HUES48 (cell line): ENCODE data around the gene ITGA2B.
"Not testable (repeated sequence)": the region's sequence is repeated elsewhere in the genome, so short reads cannot be mapped to it uniquely, and the experiment has no call there.

Experiments
- H3K27ac ChIP-seq: one replicate; pipeline ENCODE4 v1.7.0; 2013; ENCODE audit warnings: low read depth, low read length, inconsistent platforms
- H3K27me3 ChIP-seq: 2 replicates; pipeline ENCODE4 v1.6.1; 2013; ENCODE audit warnings: mild to moderate bottlenecking, low read length; ENCODE audit not compliant: control insufficient read depth, insufficient read depth
- H3K36me3 ChIP-seq: 2 replicates; pipeline ENCODE4 v1.6.1; 2013; ENCODE audit warnings: low read length; ENCODE audit not compliant: control insufficient read depth, insufficient read depth
- H3K4me1 ChIP-seq: 2 replicates; pipeline ENCODE4 v1.6.1; 2013; ENCODE audit warnings: mild to moderate bottlenecking, low read length; ENCODE audit not compliant: control insufficient read depth, insufficient read depth
- H3K4me3 ChIP-seq: 2 replicates; pipeline ENCODE4 v1.5.1; 2013; ENCODE audit warnings: mild to moderate bottlenecking, low read depth, low read length
- H3K9ac ChIP-seq: 2 replicates; pipeline ENCODE4 v1.6.1; 2013; ENCODE audit warnings: mild to moderate bottlenecking, low read depth, low read length, moderate library complexity
- H3K9me3 ChIP-seq: 2 replicates; pipeline ENCODE4 v1.6.1; 2013; ENCODE audit warnings: low read length; ENCODE audit not compliant: control insufficient read depth, insufficient read depth

The ITGA2B gene

DNA sequence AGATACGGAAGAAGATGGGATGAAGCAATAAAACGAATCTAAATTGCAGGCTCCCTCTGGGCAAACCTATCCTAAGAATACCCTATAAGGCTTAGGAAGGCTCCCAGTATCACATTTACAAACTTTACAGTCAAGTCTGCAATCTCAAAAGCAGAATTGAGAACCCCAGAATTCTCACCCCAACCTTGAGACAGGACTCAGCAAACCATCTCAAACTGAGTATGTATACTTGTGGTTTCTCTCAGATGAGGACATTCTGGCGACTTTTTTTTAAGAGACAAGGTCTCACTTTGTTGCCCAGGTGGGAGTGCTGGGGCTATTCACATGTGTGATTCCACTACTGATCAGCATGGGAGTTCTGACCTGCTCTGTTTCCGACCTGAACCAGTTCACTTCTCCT lies 19.3 kb upstream of the ITGA2B start:
- Histone ChIP-seq H3K4me3 (no peak overlapping the region), H3K36me3 (peaks cover 17% of the 10 kb centered on the region), H3K27me3 (no peaks in the 10 kb centered on the region), H3K9me3 (no peaks in the 10 kb centered on the region), H3K4me1 (no peaks in the 10 kb centered on the region), H3K27ac (no peak overlapping the region), H3K9ac (no peak overlapping the region)

DNA sequence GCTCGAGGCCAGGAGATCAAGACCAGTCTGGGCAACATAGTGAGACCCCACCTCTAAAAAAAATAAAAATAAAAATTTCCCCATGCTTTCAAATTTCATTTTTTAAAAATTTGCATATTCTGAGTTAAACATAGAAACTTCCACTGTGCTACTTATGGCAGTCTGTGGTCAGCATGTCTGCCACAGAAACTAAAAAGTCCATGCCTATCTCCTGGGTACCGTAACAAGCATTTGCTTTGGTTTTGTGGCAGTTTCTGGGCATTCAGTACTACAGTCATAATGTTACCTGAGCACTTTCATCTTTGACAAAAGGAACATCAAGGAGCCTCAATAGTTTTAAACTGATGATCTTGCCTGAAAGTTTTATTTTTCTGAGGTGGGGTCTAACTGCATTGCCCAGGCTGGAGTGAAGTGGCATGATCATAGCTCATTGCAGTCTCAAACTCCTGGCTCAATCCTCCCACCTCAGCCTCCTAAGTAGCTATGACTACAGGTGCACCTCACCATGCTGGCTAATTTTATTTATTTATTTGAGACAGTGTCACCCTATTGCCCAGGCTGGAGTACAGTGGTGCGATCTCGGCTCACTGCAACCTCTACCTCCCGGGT lies 13.2 kb upstream of the ITGA2B start:
- H3K27ac ChIP-seq: no peak overlapping the region
- no peaks in the 10 kb centered on the region for H3K27me3 ChIP-seq
- no peaks in the 10 kb centered on the region for H3K9me3 ChIP-seq
- H3K9ac ChIP-seq: no peak overlapping the region
- no peak overlapping the region for H3K4me3 ChIP-seq
- H3K4me1 ChIP-seq: no peaks in the 10 kb centered on the region
- peaks cover 65% of the 10 kb centered on the region for H3K36me3 ChIP-seq

DNA sequence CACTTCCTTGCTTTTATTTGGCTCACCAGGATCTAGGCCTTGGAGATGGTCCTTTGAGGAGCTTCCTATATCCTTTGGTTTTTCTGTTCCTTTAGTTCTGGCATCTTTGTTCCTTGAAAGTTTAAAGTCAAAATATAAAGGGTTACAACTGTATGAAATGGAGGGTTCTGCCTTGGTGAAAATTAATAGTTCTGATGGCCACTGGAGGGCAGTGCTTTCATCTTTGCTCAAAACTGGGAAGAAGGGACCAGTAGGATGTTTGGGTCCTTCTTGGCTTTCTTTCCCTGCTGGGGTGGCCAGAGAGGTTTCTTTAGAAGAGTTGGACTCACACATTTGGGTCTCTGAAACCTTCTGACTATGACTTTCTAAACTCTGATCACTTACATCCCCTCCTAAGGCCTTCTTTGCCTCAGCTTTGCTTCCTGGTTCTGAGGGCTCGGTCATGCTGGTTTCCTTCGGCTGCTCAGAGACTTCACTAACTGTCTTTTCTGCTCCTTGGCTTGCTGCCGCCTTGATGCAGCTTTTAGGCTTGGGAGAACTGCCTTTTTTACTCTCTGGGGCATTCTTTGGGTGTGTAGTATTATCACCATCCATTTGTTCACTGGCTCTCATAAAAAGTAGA lies 10.9 kb upstream of the ITGA2B start:
- no peaks in the 10 kb centered on the region for H3K27me3 ChIP-seq
- no peaks in the 10 kb centered on the region for H3K9me3 ChIP-seq
- no peak overlapping the region for H3K4me3 ChIP-seq
- H3K9ac ChIP-seq: no peak overlapping the region
- H3K36me3 ChIP-seq: peaks cover 74% of the 10 kb centered on the region
- H3K27ac ChIP-seq: no peak overlapping the region
- no peaks in the 10 kb centered on the region for H3K4me1 ChIP-seq

DNA sequence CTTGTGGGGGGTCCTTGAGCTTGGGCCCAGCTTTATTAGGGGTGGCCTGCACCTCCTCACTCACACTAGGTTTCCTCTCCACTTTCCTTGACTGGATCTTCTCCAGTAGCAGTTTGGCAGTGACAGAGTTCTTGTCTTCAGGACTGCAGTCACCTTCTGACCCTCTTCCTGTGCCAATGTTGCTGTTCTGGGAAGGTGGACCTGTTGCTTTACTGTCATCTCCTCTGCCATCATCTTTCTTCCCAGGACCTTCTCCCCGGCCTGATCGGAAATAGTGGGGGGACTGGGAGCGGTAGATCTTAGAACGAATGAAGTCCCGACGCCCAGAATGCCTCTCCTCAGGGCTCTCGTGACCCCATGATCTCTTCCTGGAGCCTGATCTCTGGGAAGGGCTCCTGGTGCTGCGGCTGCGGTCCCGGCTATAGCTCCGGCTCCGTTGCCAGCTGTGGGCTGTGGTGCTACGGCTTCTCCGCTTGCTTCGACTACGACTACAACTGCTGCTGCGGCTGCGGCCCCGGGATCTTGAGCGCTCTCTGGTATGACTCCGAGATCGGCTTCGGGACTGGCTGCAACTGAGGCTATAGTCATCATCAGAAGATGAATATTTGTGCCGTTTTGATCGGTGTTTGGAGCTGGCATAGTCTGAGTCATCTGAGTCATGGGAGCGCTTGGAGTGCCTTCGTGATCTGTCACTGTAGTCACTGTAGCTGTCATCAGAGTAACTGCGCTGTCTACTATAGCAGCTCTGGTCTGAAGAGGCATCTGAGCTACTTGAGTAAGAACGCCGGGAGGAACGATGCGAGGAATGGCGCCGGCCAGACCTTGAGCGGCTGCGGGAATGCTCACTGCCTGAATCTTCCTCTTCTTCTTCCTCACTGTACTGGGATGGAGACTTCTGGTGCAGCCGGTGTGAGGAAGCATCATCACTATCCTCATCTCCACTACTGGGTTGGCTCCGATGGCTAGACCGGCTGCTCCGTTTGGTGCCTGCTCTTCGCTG lies 9.5 kb upstream of the ITGA2B start:
- Histone ChIP-seq H3K4me3 (no peak overlapping the region), H3K36me3 (peaks cover 65% of the 10 kb centered on the region), H3K4me1 (no peaks in the 10 kb centered on the region), H3K9ac (no peak overlapping the region), H3K27me3 (no peaks in the 10 kb centered on the region), H3K9me3 (no peaks in the 10 kb centered on the region), H3K27ac (no peak overlapping the region)

DNA sequence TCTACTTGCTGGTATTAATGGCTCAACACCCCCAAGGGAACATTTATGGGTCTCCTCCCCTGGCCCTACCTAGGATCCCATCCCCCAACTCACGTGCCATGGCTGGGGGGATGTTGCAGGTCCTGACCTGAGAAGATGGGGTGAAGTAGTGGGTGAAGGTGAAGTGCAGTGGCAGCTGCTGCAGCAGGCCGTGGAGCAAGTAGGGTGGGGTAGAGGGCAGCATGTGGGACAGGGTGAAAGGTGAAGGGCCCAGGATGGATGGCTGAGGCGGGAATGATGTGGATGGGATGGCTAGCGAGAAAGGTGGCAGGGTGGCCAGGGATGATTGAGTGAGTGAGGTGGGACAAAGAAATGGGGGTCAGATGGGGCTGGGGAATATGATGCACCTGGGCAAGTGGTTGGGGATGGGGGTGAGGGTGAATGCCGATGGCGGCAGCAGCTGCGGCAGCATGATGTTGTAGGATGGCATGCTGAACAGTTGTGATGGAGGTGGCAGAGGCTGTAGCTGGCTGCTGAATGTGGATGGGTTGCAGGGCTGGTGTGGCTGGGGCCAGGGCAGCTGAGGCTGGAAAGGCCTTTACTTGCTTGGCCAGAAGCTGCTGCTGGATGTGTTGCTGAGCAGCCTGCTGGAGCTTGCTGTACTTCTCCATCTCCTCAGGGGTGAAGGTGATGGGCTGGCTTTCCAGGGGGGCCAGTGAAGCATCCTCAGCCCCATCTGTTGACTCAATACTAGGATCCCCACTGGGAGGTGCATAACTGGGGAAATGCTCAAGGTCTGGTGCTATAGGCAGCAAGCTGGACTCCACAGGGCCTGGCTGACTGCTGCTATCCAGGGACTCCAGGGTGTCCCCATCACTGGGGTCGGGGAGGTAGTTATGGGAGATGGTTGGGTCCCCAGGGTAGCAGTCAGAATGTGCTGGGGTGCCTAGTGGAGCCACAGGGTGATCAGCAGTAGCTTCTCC lies 8.3 kb upstream of the ITGA2B start:
- Histone ChIP-seq H3K36me3 (peaks cover 58% of the 10 kb centered on the region), H3K27me3 (no peaks in the 10 kb centered on the region), H3K27ac (no peak overlapping the region), H3K4me1 (no peaks in the 10 kb centered on the region), H3K9me3 (no peaks in the 10 kb centered on the region), H3K9ac (no peak overlapping the region), H3K4me3 (no peak overlapping the region)

DNA sequence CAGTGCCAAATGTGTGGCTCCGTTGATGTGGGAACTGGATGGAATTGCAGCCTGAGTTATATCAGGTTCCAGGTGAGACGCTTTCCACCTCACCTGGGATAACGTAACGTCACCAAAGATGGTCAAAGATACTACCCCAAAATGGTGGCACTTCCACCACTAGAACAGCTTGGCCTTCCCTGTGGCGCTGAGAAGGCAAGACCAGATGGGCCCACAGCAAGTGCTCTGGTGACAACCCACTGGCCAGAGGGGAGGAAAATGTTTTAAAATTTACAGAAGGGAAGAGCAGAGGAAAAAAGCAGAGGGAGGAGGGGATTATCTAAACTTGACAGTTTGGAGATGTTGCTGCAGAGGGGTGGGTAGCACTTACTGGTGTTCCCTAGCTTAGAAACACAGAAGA lies 7.5 kb upstream of the ITGA2B start:
- Histone ChIP-seq H3K9me3 (no peaks in the 10 kb centered on the region), H3K9ac (no peak overlapping the region), H3K4me3 (no peak overlapping the region), H3K4me1 (no peaks in the 10 kb centered on the region), H3K27me3 (no peaks in the 10 kb centered on the region), H3K36me3 (peaks cover 55% of the 10 kb centered on the region), H3K27ac (no peak overlapping the region)

DNA sequence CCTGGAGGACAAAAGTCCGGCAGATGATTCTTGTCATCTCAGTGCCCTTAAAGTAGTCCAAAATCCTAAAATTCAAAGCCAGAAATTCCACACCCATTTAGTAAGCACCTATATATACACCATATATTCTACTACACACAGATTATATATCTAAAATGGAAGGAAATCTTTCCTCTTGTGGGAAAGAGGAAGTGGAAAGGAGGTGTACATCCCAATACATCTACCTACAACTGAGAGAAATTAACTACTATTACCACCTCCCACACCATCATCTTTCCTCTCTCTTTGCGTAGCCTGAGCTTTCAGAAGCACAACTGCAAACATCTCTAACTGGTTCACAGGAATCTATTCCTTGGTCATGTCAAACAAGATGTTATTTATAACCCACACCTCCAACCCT lies 5.4 kb upstream of the ITGA2B start:
- Histone ChIP-seq H3K27ac (no peak overlapping the region), H3K9ac (no peak overlapping the region), H3K9me3 (no peaks in the 10 kb centered on the region), H3K27me3 (no peaks in the 10 kb centered on the region), H3K4me1 (no peaks in the 10 kb centered on the region), H3K4me3 (no peak overlapping the region), H3K36me3 (peaks cover 37% of the 10 kb centered on the region)

DNA sequence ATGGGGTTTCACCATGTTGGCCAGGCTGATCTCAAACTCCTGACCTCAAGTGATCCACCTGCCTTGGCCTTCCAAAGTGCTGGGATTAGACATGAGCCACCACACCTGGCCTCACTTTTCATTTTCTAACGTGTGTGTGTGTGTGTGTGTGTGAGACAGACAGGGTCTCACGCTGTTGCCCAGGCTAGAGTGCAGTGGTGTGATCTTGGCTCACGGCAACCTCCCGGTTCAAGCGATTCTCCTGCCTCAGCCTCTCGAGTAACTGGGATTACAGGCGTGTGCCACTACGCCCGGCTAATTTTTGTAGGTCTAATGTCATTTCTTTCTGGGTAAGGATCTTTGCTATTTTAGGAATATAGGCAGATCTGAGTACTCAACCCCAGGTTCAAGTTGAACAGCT lies 4.7 kb upstream of the ITGA2B start:
- H3K27ac ChIP-seq, H3K4me1 ChIP-seq, H3K9ac ChIP-seq, H3K27me3 ChIP-seq, H3K4me3 ChIP-seq, H3K9me3 ChIP-seq: not testable (repeated sequence)
- H3K36me3 ChIP-seq: peaks cover 30% of the 10 kb centered on the region

DNA sequence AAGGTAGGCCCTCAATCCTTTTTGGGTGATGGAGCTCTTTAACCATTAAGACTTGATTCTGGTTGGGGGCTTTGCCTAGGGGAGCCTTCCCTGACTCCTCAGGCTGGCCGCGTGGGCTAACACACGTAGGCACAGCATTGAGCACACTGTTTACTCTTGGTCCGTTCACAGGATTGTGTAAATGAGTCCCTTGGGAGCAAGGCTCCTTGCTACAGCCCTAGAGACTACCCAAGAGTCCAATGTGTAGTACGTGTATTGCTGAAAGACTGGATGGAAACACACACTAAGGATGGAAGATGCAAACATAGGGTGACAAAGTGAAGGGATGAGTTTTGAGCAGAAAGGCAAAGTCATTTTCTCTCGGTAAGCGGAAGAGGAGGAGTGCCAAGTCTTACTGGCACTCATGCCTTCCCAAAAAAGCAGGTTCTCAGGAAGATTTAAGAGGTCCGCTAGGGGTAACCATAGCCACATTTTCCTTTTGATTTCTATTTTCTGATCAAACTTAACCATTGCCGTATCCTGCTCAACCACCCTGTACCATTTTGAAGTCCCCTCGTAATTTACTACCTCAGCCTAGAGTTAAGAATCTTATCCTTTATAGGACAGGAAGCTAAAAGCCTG lies 911 bp upstream of the ITGA2B start:
- Histone ChIP-seq H3K27ac (no peak overlapping the region), H3K9ac (no peak overlapping the region), H3K4me3 (no peak overlapping the region)

DNA sequence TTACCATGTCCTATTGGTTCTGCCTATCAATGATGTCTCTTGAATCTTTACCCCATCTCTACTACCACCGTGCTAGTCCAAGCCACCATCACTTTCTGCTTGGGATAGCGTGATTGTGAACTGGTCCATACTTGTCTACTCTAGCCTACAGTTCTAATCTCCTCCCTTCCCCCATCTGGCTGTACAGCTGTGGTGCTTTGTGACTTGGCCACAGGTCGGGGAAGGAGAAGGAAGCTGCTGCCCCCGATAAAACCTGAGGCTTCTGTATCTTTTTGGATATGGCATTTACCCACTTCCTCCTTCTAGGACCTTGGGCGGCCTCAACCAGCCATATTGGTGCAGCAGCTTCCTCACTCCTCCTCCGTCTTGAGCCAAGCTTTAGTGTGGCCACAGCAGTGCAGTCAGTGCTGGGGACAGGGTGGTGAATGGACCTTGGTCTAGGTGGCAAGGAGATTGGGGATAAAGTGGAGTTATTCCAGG lies 314 bp upstream of the ITGA2B start:
- Histone ChIP-seq H3K4me3 (no peak overlapping the region), H3K27ac (no peak overlapping the region), H3K4me1 (no peaks in the 10 kb centered on the region), H3K27me3 (peaks cover 20% of the 10 kb centered on the region), H3K9ac (no peak overlapping the region), H3K9me3 (no peaks in the 10 kb centered on the region), H3K36me3 (no peaks in the 10 kb centered on the region)

More for the DNA sequence above, 911 bp upstream of the ITGA2B start:
- H3K27me3 ChIP-seq: peaks cover 16% of the 10 kb centered on the region
- no peaks in the 10 kb centered on the region for H3K4me1 ChIP-seq
- H3K9me3 ChIP-seq: no peaks in the 10 kb centered on the region
- no peaks in the 10 kb centered on the region for H3K36me3 ChIP-seq
